Measurements from ENCODE around the gene SEPTIN12. TPM values are rescaled to one million over a fixed set of nuclear protein-coding genes. Genes with fewer than 3 reads are reported as not detected.

Gene SEPTIN12
- polyA plus RNA-seq, 1 experiment, result not detected

DNA sequence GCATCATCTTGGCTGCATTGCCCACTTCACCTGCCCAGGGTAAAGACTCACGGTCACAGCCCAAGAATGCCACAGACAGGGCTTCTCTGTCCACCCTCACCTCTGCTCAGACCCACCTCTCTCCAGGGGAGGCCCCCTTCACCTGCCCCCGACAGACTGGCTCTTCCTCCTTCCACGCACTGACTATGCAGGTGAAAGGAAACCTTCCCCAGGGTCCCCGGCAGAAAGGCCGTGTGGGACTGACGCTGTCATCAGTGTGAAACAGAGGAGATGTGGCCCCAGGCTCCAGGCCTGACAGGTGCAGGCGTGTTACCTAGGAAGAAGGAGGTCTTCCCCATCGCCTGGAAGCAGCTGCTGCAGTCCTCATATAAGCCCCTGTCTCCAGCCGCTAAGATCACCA lies 23.6 kb upstream of the SEPTIN12 start:
- no peak for DNase-seq (ENCODE audit: low read depth)

DNA sequence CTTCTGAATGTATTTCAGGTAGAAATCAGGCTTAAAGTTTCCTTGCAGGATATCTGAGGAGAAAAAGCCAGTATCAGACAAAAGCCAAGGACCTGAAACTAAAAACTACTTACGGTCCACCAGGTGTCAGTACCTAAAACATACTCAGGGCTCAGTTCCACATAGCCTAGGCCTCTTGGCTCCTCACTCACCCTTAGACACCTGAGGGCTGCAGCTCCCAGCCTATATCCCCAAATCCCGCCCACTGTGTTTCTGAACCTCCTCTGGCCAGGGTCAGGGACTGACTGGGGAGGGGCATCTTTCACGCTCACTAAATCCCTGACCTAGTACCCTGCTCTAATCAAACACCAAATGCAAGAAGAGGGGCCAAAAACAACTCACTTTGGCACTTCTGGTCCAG lies 23.1 kb upstream of the SEPTIN12 start:
- H3K27me3 ChIP-seq (ENCODE audit: control insufficient read depth, insufficient read depth, low read length), result no peaks in the 10 kb centered on the region
- H3K4me3 ChIP-seq (ENCODE audit: low read depth, low read length), result no peak overlapping the region
- CTCF ChIA-PET, result interaction anchor here (1.3 kb wide), 1 partner anchor 16 kb away, joined by 3 read pairs; no protein-coding TSS in a partner anchor
- TF ChIP-seq, protein P1, sequence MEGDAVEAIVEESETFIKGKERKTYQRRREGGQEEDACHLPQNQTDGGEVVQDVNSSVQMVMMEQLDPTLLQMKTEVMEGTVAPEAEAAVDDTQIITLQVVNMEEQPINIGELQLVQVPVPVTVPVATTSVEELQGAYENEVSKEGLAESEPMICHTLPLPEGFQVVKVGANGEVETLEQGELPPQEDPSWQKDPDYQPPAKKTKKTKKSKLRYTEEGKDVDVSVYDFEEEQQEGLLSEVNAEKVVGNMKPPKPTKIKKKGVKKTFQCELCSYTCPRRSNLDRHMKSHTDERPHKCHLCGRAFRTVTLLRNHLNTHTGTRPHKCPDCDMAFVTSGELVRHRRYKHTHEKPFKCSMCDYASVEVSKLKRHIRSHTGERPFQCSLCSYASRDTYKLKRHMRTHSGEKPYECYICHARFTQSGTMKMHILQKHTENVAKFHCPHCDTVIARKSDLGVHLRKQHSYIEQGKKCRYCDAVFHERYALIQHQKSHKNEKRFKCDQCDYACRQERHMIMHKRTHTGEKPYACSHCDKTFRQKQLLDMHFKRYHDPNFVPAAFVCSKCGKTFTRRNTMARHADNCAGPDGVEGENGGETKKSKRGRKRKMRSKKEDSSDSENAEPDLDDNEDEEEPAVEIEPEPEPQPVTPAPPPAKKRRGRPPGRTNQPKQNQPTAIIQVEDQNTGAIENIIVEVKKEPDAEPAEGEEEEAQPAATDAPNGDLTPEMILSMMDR (IDR thresholded peaks at IDR 0.05; ENCODE audit: insufficient read depth, low read depth, low read length), result no peak
- no peak for DNase-seq (ENCODE audit: low read depth)
- POLR2A ChIA-PET, result no interaction called here
- peaks cover 26% of the 10 kb centered on the region for H3K36me3 ChIP-seq (ENCODE audit: control insufficient read depth, insufficient read depth, low read length)

More for the DNA sequence above, 23.6 kb upstream of the SEPTIN12 start:
- H3K27me3 ChIP-seq (ENCODE audit: control insufficient read depth, insufficient read depth, low read length), result no peaks in the 10 kb centered on the region
- TF ChIP-seq, protein P1 (IDR thresholded peaks at IDR 0.05; ENCODE audit: insufficient read depth, low read depth, low read length), result no peak
- POLR2A ChIA-PET, result no interaction called here
- CTCF ChIA-PET, result interaction anchor here (1.3 kb wide), 1 partner anchor 15 kb away, joined by 3 read pairs; no protein-coding TSS in a partner anchor
- H3K36me3 ChIP-seq (ENCODE audit: control insufficient read depth, insufficient read depth, low read length), result peaks cover 26% of the 10 kb centered on the region
- H3K4me3 ChIP-seq (ENCODE audit: low read depth, low read length), result no peak overlapping the region

DNA sequence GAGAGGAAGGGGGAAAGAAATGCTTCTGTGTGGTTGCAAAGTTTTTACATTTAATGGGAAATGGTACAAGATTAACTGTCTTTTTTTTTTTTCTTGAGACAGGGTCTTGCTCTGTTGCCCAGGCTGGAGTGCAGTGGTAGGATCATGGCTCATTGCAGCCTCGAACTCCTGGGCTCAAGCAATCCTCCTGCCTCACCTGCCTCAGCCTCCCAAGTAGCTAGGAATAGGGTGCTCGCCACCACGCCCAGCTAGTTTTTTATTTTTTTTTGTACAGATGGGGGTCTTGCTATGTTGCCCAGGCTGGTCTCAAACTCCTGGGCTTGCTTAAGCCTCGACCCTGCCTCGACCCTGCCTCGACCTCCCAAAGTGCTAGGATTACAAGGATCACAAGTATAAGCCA lies 18.1 kb upstream of the SEPTIN12 start:
- TF ChIP-seq, protein P1 (IDR thresholded peaks at IDR 0.05; ENCODE audit: insufficient read depth, low read depth, low read length), result no peak
- no peak for DNase-seq (ENCODE audit: low read depth)
- no peak overlapping the region for H3K4me3 ChIP-seq (ENCODE audit: low read depth, low read length)
- ChIA-PET POLR2A (no interaction called here), CTCF (no interaction called here)
- H3K36me3 ChIP-seq (ENCODE audit: control insufficient read depth, insufficient read depth, low read length), result peaks cover 13% of the 10 kb centered on the region
- H3K27me3 ChIP-seq (ENCODE audit: control insufficient read depth, insufficient read depth, low read length), result no peaks in the 10 kb centered on the region

DNA sequence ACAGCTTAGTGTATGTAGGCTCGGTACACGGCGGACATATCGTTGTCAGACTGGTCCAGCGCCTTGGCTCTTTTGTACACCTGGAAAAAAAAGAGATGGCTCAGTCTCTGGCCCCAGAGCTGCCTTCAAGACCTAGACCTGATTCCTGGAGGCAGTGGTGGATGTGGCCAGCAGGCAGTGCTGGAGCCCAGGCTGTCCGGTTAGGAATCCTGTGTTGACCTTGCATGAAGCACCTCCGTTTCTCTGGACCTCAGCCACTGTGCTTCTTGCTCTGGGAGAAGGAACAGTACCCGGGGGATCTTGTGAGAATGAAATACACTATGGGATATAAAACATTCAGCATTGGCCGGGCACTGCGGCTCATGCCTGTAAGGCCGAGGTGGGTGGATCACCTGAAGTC lies 17.1 kb upstream of the SEPTIN12 start:
- CTCF ChIA-PET, result no interaction called here
- no peak overlapping the region for H3K4me3 ChIP-seq (ENCODE audit: low read depth, low read length)
- peaks cover 12% of the 10 kb centered on the region for H3K36me3 ChIP-seq (ENCODE audit: control insufficient read depth, insufficient read depth, low read length)
- H3K27me3 ChIP-seq (ENCODE audit: control insufficient read depth, insufficient read depth, low read length), result no peaks in the 10 kb centered on the region
- POLR2A ChIA-PET, result no interaction called here
- TF ChIP-seq, protein P1 (IDR thresholded peaks at IDR 0.05; ENCODE audit: insufficient read depth, low read depth, low read length), result no peak
- no peak for DNase-seq (ENCODE audit: low read depth)

DNA sequence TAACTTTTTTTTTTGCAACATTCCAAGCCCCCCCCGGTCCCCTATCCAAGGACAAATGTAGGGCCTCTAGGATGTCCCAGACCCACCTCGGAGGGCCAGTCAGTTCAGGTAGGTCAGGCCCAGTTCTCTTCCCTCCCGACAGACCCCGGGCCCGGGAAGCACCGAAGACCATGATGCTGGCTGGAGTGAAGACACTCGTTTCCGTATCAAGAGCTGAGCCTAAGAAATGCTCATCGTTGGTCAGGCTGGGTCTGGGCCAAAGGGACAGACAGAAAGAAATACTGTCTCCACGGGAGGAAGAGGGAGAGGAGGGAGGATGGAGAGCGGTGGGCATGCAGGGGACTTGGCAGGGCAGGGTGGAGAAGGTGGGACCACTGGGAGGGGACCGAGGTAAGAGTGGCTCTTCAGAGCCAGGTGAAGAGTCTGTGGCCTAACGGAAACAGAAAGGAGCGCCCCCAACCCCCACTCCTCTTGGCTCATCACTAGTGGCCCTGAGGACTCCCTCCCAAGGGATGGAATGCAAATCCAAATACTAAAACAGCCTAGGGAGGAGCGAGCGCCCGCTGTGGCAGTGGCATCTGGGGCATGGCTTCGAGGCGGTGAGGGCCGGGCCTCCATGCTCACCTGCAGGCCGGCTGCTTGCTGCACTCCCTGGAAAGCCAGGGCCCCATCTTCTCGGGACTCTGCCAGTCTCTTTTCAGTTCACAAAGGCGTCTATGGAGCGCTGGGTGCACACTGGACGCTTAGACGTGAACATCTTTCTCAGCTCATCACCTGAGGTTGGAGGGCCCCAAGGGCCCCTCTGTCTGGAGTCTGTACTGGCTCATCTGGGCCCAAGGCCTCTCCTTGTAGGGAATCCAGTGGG lies 16.0 kb upstream of the SEPTIN12 start:
- ChIA-PET POLR2A (interaction anchor here (1.0 kb wide), 1 partner anchor 68 kb away, joined by 3 read pairs; no protein-coding TSS in a partner anchor), CTCF (interaction anchor here (1.3 kb wide), 1 partner anchor 35 kb away, joined by 3 read pairs; no protein-coding TSS in a partner anchor)
- H3K4me3 ChIP-seq (ENCODE audit: low read depth, low read length), result no peak overlapping the region
- DNase-seq (ENCODE audit: low read depth), result no peak
- peaks cover 12% of the 10 kb centered on the region for H3K36me3 ChIP-seq (ENCODE audit: control insufficient read depth, insufficient read depth, low read length)
- TF ChIP-seq, protein P1 (IDR thresholded peaks at IDR 0.05; ENCODE audit: insufficient read depth, low read depth, low read length), result no peak
- H3K27me3 ChIP-seq (ENCODE audit: control insufficient read depth, insufficient read depth, low read length), result no peaks in the 10 kb centered on the region

Data from BJ (cell line).